ENCODE results near the gene GNG12.

The GNG12 gene

GRCh38 chr1:67816095-67816475 lies 17.2 kb downstream of the GNG12 start:
- H3K4me1 ChIP-seq (ENCODE audit: low read depth, poor library complexity, severe bottlenecking) = no peaks in the 10 kb centered on the region

GRCh38 chr1:67815303-67816094 lies 17.8 kb downstream of the GNG12 start:
- Histone ChIP-seq H3K79me2 (ENCODE audit: insufficient read depth, low read depth) (no peaks in the 10 kb centered on the region), H3K4me2 (no peak overlapping the region), H3K27me3 (ENCODE audit: insufficient read depth, low read depth) (no peaks in the 10 kb centered on the region)

More at GRCh38 chr1:67816095-67816475, 17.2 kb downstream of the GNG12 start:
- no peak for TF ChIP-seq CTCF (conservative IDR thresholded peaks at IDR 0.05; ENCODE audit: low read depth, low read length)
- H3K9ac ChIP-seq = no peak overlapping the region
- H3K27me3 ChIP-seq (ENCODE audit: insufficient read depth, low read depth) = no peaks in the 10 kb centered on the region
- H4K20me1 ChIP-seq (ENCODE audit: insufficient read depth) = no peaks in the 10 kb centered on the region
- H3K79me2 ChIP-seq (ENCODE audit: insufficient read depth, low read depth) = no peaks in the 10 kb centered on the region
- H3K4me2 ChIP-seq = no peak overlapping the region
- no peak overlapping the region for H3K4me3 ChIP-seq (IDR thresholded peaks at IDR 0.05; ENCODE audit: insufficient read depth, low read depth, low read length)
- no peak overlapping the region for H2AFZ ChIP-seq (ENCODE audit: low read depth)
- H3K36me3 ChIP-seq (ENCODE audit: insufficient read depth) = no peaks in the 10 kb centered on the region
- H3K27ac ChIP-seq = no peak overlapping the region

GRCh38 chr1:67814121-67814772 lies 19.0 kb downstream of the GNG12 start:
- Histone ChIP-seq H2AFZ (ENCODE audit: low read depth) (no peak overlapping the region), H3K4me3 (IDR thresholded peaks at IDR 0.05; ENCODE audit: insufficient read depth, low read depth, low read length) (no peak overlapping the region), H3K79me2 (ENCODE audit: insufficient read depth, low read depth) (no peaks in the 10 kb centered on the region), H3K4me1 (ENCODE audit: low read depth, poor library complexity, severe bottlenecking) (no peaks in the 10 kb centered on the region), H3K9ac (no peak overlapping the region), H3K4me2 (no peak overlapping the region), H3K27ac (no peak overlapping the region), H4K20me1 (ENCODE audit: insufficient read depth) (no peaks in the 10 kb centered on the region), H3K27me3 (ENCODE audit: insufficient read depth, low read depth) (no peaks in the 10 kb centered on the region), H3K36me3 (ENCODE audit: insufficient read depth) (no peaks in the 10 kb centered on the region)
- no peak for TF ChIP-seq CTCF (conservative IDR thresholded peaks at IDR 0.05; ENCODE audit: low read depth, low read length)

More at GRCh38 chr1:67815303-67816094, 17.8 kb downstream of the GNG12 start:
- no peak for TF ChIP-seq CTCF (conservative IDR thresholded peaks at IDR 0.05; ENCODE audit: low read depth, low read length)
- H3K27ac ChIP-seq = no peak overlapping the region
- H3K4me1 ChIP-seq (ENCODE audit: low read depth, poor library complexity, severe bottlenecking) = no peaks in the 10 kb centered on the region
- H3K36me3 ChIP-seq (ENCODE audit: insufficient read depth) = no peaks in the 10 kb centered on the region
- no peak overlapping the region for H3K9ac ChIP-seq
- no peak overlapping the region for H3K4me3 ChIP-seq (IDR thresholded peaks at IDR 0.05; ENCODE audit: insufficient read depth, low read depth, low read length)
- no peak overlapping the region for H2AFZ ChIP-seq (ENCODE audit: low read depth)
- H4K20me1 ChIP-seq (ENCODE audit: insufficient read depth) = no peaks in the 10 kb centered on the region

GRCh38 chr1:67812226-67812625 lies 21.0 kb downstream of the GNG12 start:
- no peaks in the 10 kb centered on the region for H4K20me1 ChIP-seq (ENCODE audit: insufficient read depth)
- H3K36me3 ChIP-seq (ENCODE audit: insufficient read depth) = no peaks in the 10 kb centered on the region
- no peak overlapping the region for H3K4me3 ChIP-seq (IDR thresholded peaks at IDR 0.05; ENCODE audit: insufficient read depth, low read depth, low read length)
- H3K4me2 ChIP-seq = no peak overlapping the region
- H3K27me3 ChIP-seq (ENCODE audit: insufficient read depth, low read depth) = no peaks in the 10 kb centered on the region
- H3K79me2 ChIP-seq (ENCODE audit: insufficient read depth, low read depth) = no peaks in the 10 kb centered on the region
- H2AFZ ChIP-seq (ENCODE audit: low read depth) = no peak overlapping the region
- H3K27ac ChIP-seq = no peak overlapping the region
- no peak for TF ChIP-seq CTCF (conservative IDR thresholded peaks at IDR 0.05; ENCODE audit: low read depth, low read length)
- H3K9ac ChIP-seq = no peak overlapping the region
- no peaks in the 10 kb centered on the region for H3K4me1 ChIP-seq (ENCODE audit: low read depth, poor library complexity, severe bottlenecking)
